H1 (cell line): ENCODE measurements around the gene CPNE4. TPM values are rescaled to one million over a fixed set of nuclear protein-coding genes. Genes with fewer than 3 reads are reported as not detected.

Source experiments
- CTCF ChIA-PET: fragments of 300-600 bp; sonication (Branson Sonifier 250); formaldehyde crosslinking; loops from one replicate; lab custom pipeline; 2021; ENCODE audit not compliant: partially characterized antibody; lab: Charles Lee
- POLR2A ChIA-PET: fragments of 300-600 bp; sonication (Branson Sonifier 250); formaldehyde crosslinking; loops from one replicate; lab custom pipeline; 2021; ENCODE audit warnings: inconsistent platforms; ENCODE audit not compliant: partially characterized antibody; lab: Charles Lee
- DNase-seq, 2 experiments: peaks; one replicate each; pipeline versions ENCODE4 v3.0.0 to v3.0.0-alpha.2; 2010 to 2022; ENCODE audit warnings: low spot score in 2 of 2, low read depth in 1 of 2, mixed read lengths in 1 of 2
- FAIRE-seq: peaks from 2 replicates; lab custom pipeline; 2011; peaks lifted over from hg19 to GRCh38; lab: Jason Lieb, UNC
- H2AFZ ChIP-seq: 2 replicates; pipeline ENCODE4 v1.8.1; 2012; ENCODE audit warnings: low read length, inconsistent platforms
- H2AK5ac ChIP-seq: 2 replicates; pipeline ENCODE4 v1.6.1; 2013; ENCODE audit warnings: low read depth, low read length
- H2BK120ac ChIP-seq: replicated peaks from 2 replicates; pipeline ENCODE3; 2013; ENCODE audit warnings: low read depth, low read length, inconsistent platforms
- H2BK12ac ChIP-seq: 2 replicates; pipeline ENCODE4 v1.6.1; 2013; ENCODE audit warnings: low read depth, low read length
- H2BK15ac ChIP-seq: 2 replicates; pipeline ENCODE4 v1.6.1; 2013; ENCODE audit warnings: low read length
- H2BK20ac ChIP-seq: 2 replicates; pipeline ENCODE4 v1.6.1; 2013; ENCODE audit warnings: low read length
- H2BK5ac ChIP-seq: 2 replicates; pipeline ENCODE4 v1.6.1; 2013; ENCODE audit warnings: low read depth, low read length
- H3K14ac ChIP-seq: 2 replicates; pipeline ENCODE4 v1.6.1; 2013; ENCODE audit warnings: inconsistent platforms; ENCODE audit not compliant: insufficient read length
- H3K18ac ChIP-seq: 2 replicates; pipeline ENCODE4 v1.6.1; 2013; ENCODE audit warnings: low read length; ENCODE audit errors: extremely low read depth
- H3K23ac ChIP-seq: 2 replicates; pipeline ENCODE4 v1.6.1; 2013; ENCODE audit warnings: inconsistent platforms; ENCODE audit not compliant: insufficient read length
- H3K23me2 ChIP-seq: 2 replicates; pipeline ENCODE4 v1.6.1; 2013; ENCODE audit warnings: low read depth, low read length
- H3K27ac ChIP-seq: 2 replicates; pipeline ENCODE4 v1.6.1; 2011; ENCODE audit warnings: low read depth, low read length, inconsistent platforms
- H3K27me3 ChIP-seq, 4 experiments: replicated peaks in 1 of 4; 1 replicate in 1 of 4; 2 replicates in 3 of 4; pipeline versions ENCODE4 v1.6.1 to v1.8.1; 2011 to 2013; ENCODE audit warnings: low read length in 3 of 4, mild to moderate bottlenecking in 3 of 4, inconsistent platforms in 2 of 4, mixed read lengths in 2 of 4, moderate library complexity in 1 of 4; ENCODE audit not compliant: control insufficient read depth in 3 of 4, insufficient read depth in 3 of 4; ENCODE audit errors: extremely low read depth in 1 of 4
- H3K36me3 ChIP-seq, 4 experiments: 2 replicates each; pipeline versions ENCODE4 v1.6.1 to v1.8.1; 2011 to 2013; ENCODE audit warnings: mild to moderate bottlenecking in 4 of 4, low read length in 3 of 4, moderate library complexity in 2 of 4, control low read depth in 1 of 4, inconsistent platforms in 1 of 4; ENCODE audit not compliant: insufficient read depth in 4 of 4, control insufficient read depth in 2 of 4
- H3K4ac ChIP-seq: replicated peaks from 2 replicates; pipeline ENCODE3; 2013; ENCODE audit warnings: low read length, low read depth, mixed read lengths, inconsistent platforms; ENCODE audit not compliant: insufficient read length
- H3K4me1 ChIP-seq, 4 experiments: replicated peaks in 1 of 4; 1 replicate in 1 of 4; 2 replicates in 3 of 4; pipeline versions ENCODE4 v1.6.1 to v1.8.1; 2011 to 2013; ENCODE audit warnings: low read length in 3 of 4, inconsistent platforms in 2 of 4, mixed read lengths in 1 of 4; ENCODE audit not compliant: insufficient read depth in 4 of 4, control insufficient read depth in 3 of 4
- H3K4me2 ChIP-seq, 2 experiments: 2 replicates each; pipeline versions ENCODE4 v1.6.1 to v1.8.1; 2011 to 2013; ENCODE audit warnings: low read depth in 2 of 2, low read length in 2 of 2, control low read depth in 1 of 2, inconsistent platforms in 1 of 2, mild to moderate bottlenecking in 1 of 2; ENCODE audit not compliant: insufficient read depth in 1 of 2
- H3K4me3 ChIP-seq, 4 experiments: fragments of 200-600, 300-600 bp in 1 of 4; sonication (generic), shearing (Covaris generic), sonication (Bioruptor Twin) in 1 of 4; 2 replicates each; pipeline versions ENCODE4 v1.5.1 to v1.8.1; 2011 to 2016; ENCODE audit warnings: low read length in 4 of 4, low read depth in 3 of 4, control low read depth in 2 of 4, inconsistent platforms in 2 of 4, mild to moderate bottlenecking in 2 of 4, mixed read lengths in 1 of 4, moderate library complexity in 1 of 4; ENCODE audit not compliant: insufficient read depth in 2 of 4; ENCODE audit errors: extremely low read depth in 1 of 4
- H3K56ac ChIP-seq: replicated peaks from 2 replicates; pipeline ENCODE3; 2013; ENCODE audit warnings: low read depth, mild to moderate bottlenecking, mixed read lengths, low read length, inconsistent platforms; ENCODE audit not compliant: insufficient read length
- H3K79me1 ChIP-seq: 2 replicates; pipeline ENCODE4 v1.6.1; 2013; ENCODE audit warnings: low read depth, low read length, control low read depth
- H3K79me2 ChIP-seq, 2 experiments: 2 replicates each; pipeline versions ENCODE4 v1.6.1 to v1.8.1; 2012 to 2013; ENCODE audit warnings: low read length in 2 of 2, mild to moderate bottlenecking in 2 of 2, inconsistent platforms in 1 of 2; ENCODE audit not compliant: insufficient read depth in 2 of 2, control insufficient read depth in 1 of 2
- H3K9ac ChIP-seq, 4 experiments: replicated peaks in 1 of 4; 1 replicate in 1 of 4; 2 replicates in 3 of 4; pipeline versions ENCODE4 v1.6.1 to v1.8.1; 2011 to 2013; ENCODE audit warnings: low read depth in 3 of 4, low read length in 3 of 4, control low read depth in 2 of 4, mild to moderate bottlenecking in 2 of 4, moderate library complexity in 2 of 4, inconsistent platforms in 1 of 4; ENCODE audit errors: extremely low read depth in 1 of 4
- H3K9me3 ChIP-seq, 2 experiments: 2 replicates each; pipeline versions ENCODE4 v1.6.1 to v1.8.1; 2012 to 2013; ENCODE audit warnings: mild to moderate bottlenecking in 2 of 2, moderate library complexity in 2 of 2, control low read depth in 1 of 2, inconsistent platforms in 1 of 2, low read depth in 1 of 2, low read length in 1 of 2, mixed read lengths in 1 of 2; ENCODE audit not compliant: insufficient read depth in 2 of 2
- H4K20me1 ChIP-seq, 2 experiments: replicated peaks in 1 of 2; 2 replicates each; pipeline versions ENCODE3 to v1.8.1; 2011 to 2013; ENCODE audit warnings: inconsistent platforms in 2 of 2, low read length in 2 of 2, mild to moderate bottlenecking in 1 of 2; ENCODE audit not compliant: insufficient read depth in 2 of 2, control insufficient read depth in 1 of 2
- H4K5ac ChIP-seq: 2 replicates; pipeline ENCODE4 v1.6.1; 2013; ENCODE audit warnings: low read length, low read depth, mixed read lengths, inconsistent platforms; ENCODE audit not compliant: insufficient read length
- H4K8ac ChIP-seq: 2 replicates; pipeline ENCODE4 v1.8.0; 2013; ENCODE audit warnings: mild to moderate bottlenecking, moderate library complexity, low read length, inconsistent platforms; ENCODE audit not compliant: insufficient read depth; ENCODE audit errors: extremely low read depth
- H4K91ac ChIP-seq: replicated peaks from 2 replicates; pipeline ENCODE3; 2013; ENCODE audit warnings: low read length, mixed read lengths, inconsistent platforms; ENCODE audit not compliant: insufficient read length
- ATF2 ChIP-seq: IDR thresholded peaks from 2 replicates; pipeline ENCODE4 v1.6.1; 2012; ENCODE audit warnings: low read length, inconsistent platforms
- BRCA1 ChIP-seq: IDR thresholded peaks from 2 replicates; pipeline ENCODE4 v1.6.1; 2012; ENCODE audit warnings: low read depth, low read length, improper control_type of control experiment
- KDM1A ChIP-seq: fragments of 200-600, 300-600 bp; sonication (generic); IDR thresholded peaks from 2 replicates; pipeline ENCODE4 v1.7.1; 2016; ENCODE audit warnings: mild to moderate bottlenecking, low read length, borderline replicate concordance
- KDM4A ChIP-seq: IDR thresholded peaks from one replicate; pipeline ENCODE4 v1.7.1; 2012; ENCODE audit warnings: low read depth, mild to moderate bottlenecking, moderate library complexity, low read length, inconsistent platforms; ENCODE audit not compliant: severe bottlenecking
- WGBS, 2 experiments: shearing (Covaris generic) in 1 of 2; methylation state at CpG; one replicate each; pipeline versions ENCODE4 v1.1.6 to v1.1.7; 2013 to 2015; ENCODE audit warnings: low lambda C conversion rate in 2 of 2, mixed read lengths in 2 of 2, inconsistent platforms in 1 of 2, low coverage in 1 of 2, missing lambda C conversion rate in 1 of 2; ENCODE audit not compliant: insufficient replicate concordance in 2 of 2, insufficient coverage in 1 of 2, insufficient read length in 1 of 2; ENCODE audit errors: extremely low coverage in 1 of 2, missing lambda C conversion rate in 1 of 2; 5-methylcytosine and 5-hydroxymethylcytosine counted together
- polyA plus RNA-seq, 7 experiments: library from polyadenylated mRNA; depleted of rRNA in 3 of 7; stranded (reverse) in 5 of 7; unstranded in 2 of 7; fragments of >200 nt in 5 of 7; fragments of 200-250 nt in 2 of 7; gene quantifications; 1 replicate in 5 of 7; 2 replicates in 1 of 7; 4 replicates in 1 of 7; pipeline versions ENCODE4 v1.2.1 to v1.2.3, GENCODE V29; 2011 to 2013; ENCODE audit warnings: missing spikeins in 2 of 7, mixed read lengths in 2 of 7
- total RNA-seq: library from RNA; stranded (reverse); fragmentation: NEBNext Ultra II Directional; extraction: Animal tissue kit (Norgen Biotek cat#: 25700); gene quantifications from 2 replicates; pipeline ENCODE4 v1.2.1, GENCODE V29; 2021

CPNE4 gene
- total and polyA plus RNA-seq, 2 of the 8 experiments (the other 6 are each of a cell fraction or from before 2014, with no cell fraction given), result 0.82 to 3.8 TPM

- H4K91ac ChIP-seq, result no peak overlapping the region
- ChIA-PET POLR2A (interaction anchor here (0.7 kb wide), 1 partner anchor 61 kb away, joined by 3 read pairs; no protein-coding TSS in a partner anchor), CTCF (interaction anchor here (1.1 to 1.4 kb wide), 2 partner anchors 44 to 52 kb away, joined by 3 read pairs; no protein-coding TSS in a partner anchor)
- H3K4me2 ChIP-seq, result no peak overlapping the region
- H3K56ac ChIP-seq, result no peak overlapping the region
- no peaks in the 10 kb centered on the region for H3K27me3 ChIP-seq
- H2BK5ac ChIP-seq, result no peak overlapping the region
- H4K20me1 ChIP-seq, result no peaks in the 10 kb centered on the region
- H3K36me3 ChIP-seq, result no peaks in the 10 kb centered on the region
- H3K9ac ChIP-seq, result no peak overlapping the region
- no peak overlapping the region for H3K27ac ChIP-seq
- DNase-seq (no peak), FAIRE-seq (no peak)
- H3K23ac ChIP-seq, result no peak overlapping the region
- no peaks in the 10 kb centered on the region for H3K23me2 ChIP-seq
- H3K79me1 ChIP-seq, result no peaks in the 10 kb centered on the region
- H3K14ac ChIP-seq, result no peak overlapping the region
- no peak overlapping the region for H3K4me3 ChIP-seq
- H2BK20ac ChIP-seq, result no peak overlapping the region
- H3K79me2 ChIP-seq, result no peaks in the 10 kb centered on the region
- H3K18ac ChIP-seq, result no peak overlapping the region
- no peak overlapping the region for H3K4ac ChIP-seq
- H2BK120ac ChIP-seq, result no peak overlapping the region
- H2BK12ac ChIP-seq, result no peak overlapping the region
- no peak overlapping the region; the same call in 1 of the 2 replicates for H2BK15ac ChIP-seq
- no peaks in the 10 kb centered on the region for H3K9me3 ChIP-seq
- H4K8ac ChIP-seq, result no peak overlapping the region
- H2AK5ac ChIP-seq, result no peak overlapping the region
- H3K4me1 ChIP-seq, result no peaks in the 10 kb centered on the region
- no peak overlapping the region for H4K5ac ChIP-seq
- 94% methylated on average over 1 of the region's 1 CpG; no CpG with 5 or more reads in 1 of the 2 experiments for WGBS, 2 experiments
- no peak overlapping the region for H2AFZ ChIP-seq
- TF ChIP-seq KDM4A, result no peak
- TF ChIP-seq ATF2, result no peak
- no peak for TF ChIP-seq KDM1A
- no peak for TF ChIP-seq BRCA1
These were observed 186.8 kb downstream of the CPNE4 start for GRCh38 chr3:131847966-131848510.
